NCI-H1105 (cell line): ENCODE measurements around the gene CACNB2.

Source experiments
- DNase-seq: peaks from one replicate; lab custom pipeline; 2025; lab: John Stamatoyannopoulos, UW

CACNB2 gene

GRCh38 chr10:18514537-18514936 lies 374.3 kb downstream of the CACNB2 start:
- no peak for DNase-seq

DNA sequence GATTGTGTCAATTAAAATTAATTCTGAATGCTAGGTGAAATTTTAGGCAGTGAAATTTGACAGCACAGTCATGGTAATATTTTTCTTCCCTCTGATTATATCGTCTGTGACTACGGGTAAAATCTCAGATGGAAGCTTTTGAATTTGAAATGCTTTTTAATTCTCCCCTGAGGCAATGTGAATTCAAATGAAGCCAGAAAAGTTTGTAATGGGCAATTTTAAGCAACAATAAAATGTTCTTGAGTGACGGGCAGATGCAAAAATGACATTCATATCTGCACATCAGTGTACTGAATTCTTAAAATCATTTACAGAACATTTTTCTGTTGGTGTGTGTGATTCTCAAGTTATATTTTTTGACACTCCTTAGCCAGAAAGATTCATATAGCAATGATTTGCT lies 376.6 kb downstream of the CACNB2 start:
- no peak for DNase-seq

GRCh38 chr10:18523025-18523424 lies 382.8 kb downstream of the CACNB2 start:
- DNase-seq, result no peak

DNA sequence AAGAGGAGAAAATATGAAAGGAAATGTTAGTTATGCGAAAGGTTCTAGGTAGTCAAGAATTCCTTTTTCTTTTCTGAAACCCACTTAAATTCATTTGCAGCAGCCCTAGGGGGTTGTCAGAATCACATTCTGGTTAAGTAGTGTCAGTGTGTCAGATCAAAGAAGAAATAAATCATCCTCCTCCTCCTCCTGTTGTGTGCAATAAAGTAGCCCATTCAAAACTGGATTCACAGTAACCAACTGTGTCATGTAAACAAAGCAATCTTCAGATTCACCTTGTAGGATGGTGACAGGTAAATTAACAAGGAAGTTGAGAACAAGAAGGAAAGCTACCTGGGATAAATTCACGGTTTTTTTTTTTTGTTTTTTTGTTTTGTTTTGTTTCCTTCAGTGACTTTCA lies 383.6 kb downstream of the CACNB2 start:
- DNase-seq, result no peak

GRCh38 chr10:18527687-18528086 lies 387.5 kb downstream of the CACNB2 start:
- DNase-seq, result no peak

DNA sequence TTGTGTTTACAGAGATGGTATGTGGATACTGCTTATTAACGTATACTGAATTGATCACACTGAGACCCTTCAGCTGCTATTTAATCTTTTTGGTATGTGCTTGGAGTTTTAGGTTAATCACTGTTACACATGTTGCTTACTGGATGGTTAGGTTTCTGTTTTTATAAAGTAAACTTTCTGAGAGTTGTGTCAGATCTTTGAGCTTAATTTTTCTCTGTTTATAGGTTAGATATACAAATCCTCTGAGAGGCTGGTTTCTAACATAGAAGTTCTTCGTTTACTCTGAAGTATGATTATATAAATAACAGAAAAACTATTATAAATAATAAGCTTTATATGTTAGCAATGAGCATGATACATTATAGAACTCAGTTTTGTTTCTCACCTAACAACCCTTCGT lies 388.1 kb downstream of the CACNB2 start:
- DNase-seq, result no peak

- no peak for DNase-seq
Measured at GRCh38 chr10:18532881-18533535, 392.8 kb downstream of the CACNB2 start.

DNA sequence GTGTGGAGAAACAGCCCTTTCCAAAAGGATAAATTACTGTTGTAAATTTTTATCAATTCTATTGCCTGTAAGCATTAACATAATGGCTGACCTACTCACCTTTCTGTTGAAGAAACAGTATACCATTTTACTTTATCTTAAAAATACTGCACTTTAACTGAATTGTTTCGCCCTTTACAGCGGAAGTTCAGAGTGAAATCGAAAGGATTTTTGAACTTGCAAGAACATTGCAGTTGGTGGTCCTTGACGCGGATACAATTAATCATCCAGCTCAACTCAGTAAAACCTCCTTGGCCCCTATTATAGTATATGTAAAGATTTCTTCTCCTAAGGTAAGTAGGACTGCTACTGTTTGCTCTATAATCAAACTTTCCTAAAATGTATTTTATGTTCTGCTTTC lies 393.7 kb downstream of the CACNB2 start:
- DNase-seq, result no peak

DNA sequence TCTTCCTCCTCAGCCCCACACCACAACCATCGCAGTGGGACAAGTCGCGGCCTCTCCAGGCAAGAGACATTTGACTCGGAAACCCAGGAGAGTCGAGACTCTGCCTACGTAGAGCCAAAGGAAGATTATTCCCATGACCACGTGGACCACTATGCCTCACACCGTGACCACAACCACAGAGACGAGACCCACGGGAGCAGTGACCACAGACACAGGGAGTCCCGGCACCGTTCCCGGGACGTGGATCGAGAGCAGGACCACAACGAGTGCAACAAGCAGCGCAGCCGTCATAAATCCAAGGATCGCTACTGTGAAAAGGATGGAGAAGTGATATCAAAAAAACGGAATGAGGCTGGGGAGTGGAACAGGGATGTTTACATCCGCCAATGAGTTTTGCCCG lies 399.1 kb downstream of the CACNB2 start:
- no peak for DNase-seq

GRCh38 chr10:18540195-18540594 lies 400.0 kb downstream of the CACNB2 start:
- DNase-seq, result no peak

GRCh38 chr10:18542832-18543231 lies 402.6 kb downstream of the CACNB2 start:
- no peak for DNase-seq

GRCh38 chr10:18545621-18546305 lies 405.5 kb downstream of the CACNB2 start:
- no peak for DNase-seq

GRCh38 chr10:18549105-18549504 lies 408.9 kb downstream of the CACNB2 start:
- no peak for DNase-seq

DNA sequence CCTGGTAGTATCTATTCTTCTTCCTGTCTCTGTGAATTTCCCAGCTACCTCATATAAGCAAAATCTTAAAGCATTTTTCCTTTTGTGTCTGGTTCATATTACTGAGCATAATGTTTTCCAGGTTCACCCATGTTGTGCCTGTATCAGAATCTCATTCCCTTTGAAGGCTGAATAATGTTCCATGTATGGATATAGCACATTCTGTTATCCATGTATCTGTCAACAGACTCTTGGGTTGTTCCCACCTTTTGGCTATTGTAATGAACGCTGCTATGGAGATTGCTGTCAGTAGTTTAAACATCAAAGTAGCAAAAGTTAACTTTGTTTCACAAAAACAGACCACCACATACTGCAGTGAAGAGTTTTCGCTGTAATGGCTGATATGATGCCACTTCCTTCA lies 411.2 kb downstream of the CACNB2 start:
- no peak for DNase-seq

DNA sequence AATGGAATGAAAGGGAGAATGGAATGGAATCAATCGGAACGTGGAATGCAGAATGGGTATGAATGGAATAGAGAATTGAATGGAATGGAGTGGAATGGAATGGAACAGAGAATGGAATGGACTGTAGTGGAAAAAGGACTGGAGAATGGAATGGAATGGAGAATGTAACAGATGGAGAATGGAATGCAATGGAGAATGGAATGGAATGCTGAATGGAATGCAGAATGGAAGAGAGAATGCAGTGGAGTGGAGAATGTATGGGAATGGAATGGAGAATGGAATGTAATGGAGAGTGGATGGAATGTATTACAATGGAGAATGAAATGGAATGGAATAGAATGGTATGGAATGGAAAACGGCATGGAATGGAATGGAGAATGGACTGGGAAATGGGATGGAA lies 414.3 kb downstream of the CACNB2 start:
- DNase-seq, result no peak

DNA sequence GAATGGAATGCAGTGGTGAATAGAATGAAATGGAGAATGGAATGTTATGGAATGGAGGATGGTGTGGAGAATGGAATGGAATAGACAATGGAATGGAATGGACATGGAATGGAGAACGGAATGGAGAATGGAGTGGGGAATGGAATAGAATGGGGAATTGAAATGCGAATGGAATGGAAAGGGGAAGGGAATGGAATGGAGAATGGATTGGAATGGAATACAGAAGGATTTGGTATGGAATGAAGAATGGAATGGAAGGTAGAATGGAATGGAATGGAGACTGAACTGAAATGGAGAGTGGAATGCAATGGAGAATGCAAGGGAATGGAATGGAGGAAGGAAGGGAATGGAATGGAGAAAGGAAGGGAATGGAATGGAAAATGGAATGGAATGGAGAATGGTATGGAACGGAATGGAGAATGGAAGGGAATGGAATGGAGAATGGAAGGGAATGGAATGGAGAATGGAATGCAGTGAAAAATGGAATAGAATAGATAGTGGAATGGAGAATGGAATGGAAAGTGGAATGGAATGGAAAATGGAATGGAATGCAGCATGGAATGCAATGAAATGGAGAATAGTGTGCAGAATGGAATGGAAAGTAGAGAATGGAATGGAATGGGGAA lies 416.4 kb downstream of the CACNB2 start:
- DNase-seq, result no peak

DNA sequence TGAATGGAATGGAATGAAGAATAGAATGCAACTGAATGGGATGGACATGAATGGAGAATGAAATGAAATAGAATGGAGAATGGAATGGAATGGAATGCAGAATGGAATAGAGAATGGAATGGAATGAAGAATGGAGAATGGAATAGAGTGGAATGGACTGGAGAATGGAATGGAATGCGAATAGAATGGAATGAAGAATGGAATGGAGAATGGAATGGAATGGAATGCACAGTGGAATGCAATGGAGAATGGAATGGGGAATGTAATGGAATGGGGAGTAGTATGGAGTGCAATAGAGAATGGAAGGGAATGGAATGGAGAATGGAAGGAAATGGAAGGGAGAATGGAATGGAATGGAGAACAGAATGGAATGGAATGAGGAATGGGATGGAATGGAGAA lies 417.7 kb downstream of the CACNB2 start:
- no peak for DNase-seq

GRCh38 chr10:18561861-18562551 lies 421.8 kb downstream of the CACNB2 start:
- DNase-seq, result no peak

DNA sequence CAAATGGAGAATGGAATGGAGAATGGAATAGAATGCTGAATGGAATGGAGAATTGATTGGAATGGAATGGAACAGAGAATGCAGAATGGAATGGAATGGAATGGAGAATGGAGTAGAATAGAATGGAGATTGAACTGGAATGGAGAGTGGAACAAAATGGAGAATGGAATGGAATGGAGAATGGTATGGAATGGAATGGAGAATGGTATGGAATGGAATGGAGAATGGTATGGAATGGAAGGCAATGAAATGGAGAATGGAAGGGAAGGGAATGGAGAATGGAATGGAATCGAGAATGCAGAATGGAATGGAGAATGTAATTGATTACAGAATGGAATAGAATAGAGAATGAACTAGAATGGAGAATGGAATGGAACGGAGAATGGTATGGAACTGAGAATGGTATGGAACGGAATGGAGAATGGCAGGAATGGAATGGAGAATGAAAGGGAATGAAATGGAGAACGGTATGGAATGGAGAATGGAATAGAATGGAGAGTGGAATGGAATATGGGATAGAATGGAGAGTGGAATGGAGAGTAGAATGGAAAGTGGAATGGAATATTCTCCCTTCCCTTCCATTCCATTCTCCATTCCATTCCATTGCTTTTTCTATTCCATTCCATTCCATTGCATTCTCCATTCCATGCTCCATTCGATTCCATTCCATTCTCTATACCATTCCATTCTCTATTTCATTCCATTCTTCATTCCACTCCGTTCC lies 422.9 kb downstream of the CACNB2 start:
- DNase-seq, result no peak

DNA sequence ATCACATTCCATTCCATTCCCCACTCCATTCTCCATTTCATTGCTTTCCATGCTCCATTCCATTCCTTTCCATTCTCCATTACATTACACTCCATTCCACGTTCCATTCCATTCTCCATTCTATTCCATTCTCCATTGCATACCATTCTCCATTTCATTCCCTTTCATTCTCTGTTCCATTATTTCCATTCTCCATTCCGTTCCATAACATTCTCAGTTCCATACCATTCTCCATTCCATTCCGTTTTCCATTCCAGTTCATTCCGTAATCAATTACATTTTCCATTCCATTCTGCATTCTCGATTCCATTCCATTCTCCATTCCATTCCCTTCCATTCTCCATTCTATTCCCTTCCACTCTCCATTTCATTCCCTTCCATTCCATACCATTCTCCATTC lies 424.8 kb downstream of the CACNB2 start:
- DNase-seq, result no peak

- no peak for DNase-seq
Measured at GRCh38 chr10:18566177-18566576, 426.0 kb downstream of the CACNB2 start.

- DNase-seq, result no peak
Measured at GRCh38 chr10:18567343-18567856, 427.2 kb downstream of the CACNB2 start.
